Subcutaneous abdominal adipose tissue (tissue), 5 donors: Measurements from ENCODE around the gene TUBB4B.

ENCODE experiments used
- H3K27ac ChIP-seq: one replicate; pipeline ENCODE4 v1.7.0; 2013; ENCODE audit warnings: low read depth, mild to moderate bottlenecking, inconsistent platforms, low read length, moderate library complexity
- H3K27me3 ChIP-seq, 5 donors: one replicate each; pipeline ENCODE4 v1.7.0; 2013; ENCODE audit warnings: low read length in 5 of 5, inconsistent platforms in 1 of 5; ENCODE audit not compliant: control insufficient read depth in 5 of 5, insufficient read depth in 4 of 5
- H3K36me3 ChIP-seq, 5 donors: one replicate each; pipeline ENCODE4 v1.7.0; 2013; ENCODE audit warnings: low read length in 5 of 5; ENCODE audit not compliant: control insufficient read depth in 5 of 5, insufficient read depth in 5 of 5
- H3K4me1 ChIP-seq, 5 donors: one replicate each; pipeline ENCODE4 v1.7.0; 2013; ENCODE audit warnings: low read length in 5 of 5, mild to moderate bottlenecking in 3 of 5, moderate library complexity in 1 of 5; ENCODE audit not compliant: control insufficient read depth in 5 of 5, insufficient read depth in 5 of 5
- H3K4me3 ChIP-seq, 5 donors: one replicate each; pipeline ENCODE4 v1.7.0; 2013; ENCODE audit warnings: low read length in 5 of 5, low read depth in 1 of 5
- H3K9ac ChIP-seq, 5 donors: one replicate each; pipeline ENCODE4 v1.7.0; 2013; ENCODE audit warnings: low read length in 5 of 5, mild to moderate bottlenecking in 4 of 5, moderate library complexity in 3 of 5
- H3K9me3 ChIP-seq, 5 donors: one replicate each; pipeline ENCODE4 v1.7.0; 2013; ENCODE audit warnings: low read length in 5 of 5; ENCODE audit not compliant: control insufficient read depth in 5 of 5
- donor health status: healthy.
- donor health status: healthy.
- donor health status: healthy.
- donor health status: healthy.
- donor health status: healthy.

Gene TUBB4B

GRCh38 chr9:137244486-137245449 lies 3.7 kb downstream of the TUBB4B start:
- peaks cover 0 to 21% (median 19%) of the 10 kb centered on the region in 5 donors for H3K36me3 ChIP-seq
- no peak overlapping the region for H3K9ac ChIP-seq
- no peak overlapping the region for H3K4me3 ChIP-seq
- peaks cover 8 to 47% (median 25%) of the 10 kb centered on the region in 5 donors for H3K4me1 ChIP-seq
- peaks cover 0 to 3% (median 0%) of the 10 kb centered on the region in 5 donors for H3K27me3 ChIP-seq
- H3K9me3 ChIP-seq: no peaks in the 10 kb centered on the region
- H3K27ac ChIP-seq: no peak overlapping the region

GRCh38 chr9:137245450-137246421 lies 4.6 kb downstream of the TUBB4B start:
- Histone ChIP-seq H3K27me3 (peaks cover 0 to 3% (median 0%) of the 10 kb centered on the region in 5 donors), H3K9me3 (no peaks in the 10 kb centered on the region), H3K4me3 (no peak overlapping the region), H3K4me1 (peaks cover 8 to 50% (median 27%) of the 10 kb centered on the region in 5 donors), H3K36me3 (peaks cover 0 to 21% (median 19%) of the 10 kb centered on the region in 5 donors), H3K9ac (no peak overlapping the region), H3K27ac (no peak overlapping the region)

DNA sequence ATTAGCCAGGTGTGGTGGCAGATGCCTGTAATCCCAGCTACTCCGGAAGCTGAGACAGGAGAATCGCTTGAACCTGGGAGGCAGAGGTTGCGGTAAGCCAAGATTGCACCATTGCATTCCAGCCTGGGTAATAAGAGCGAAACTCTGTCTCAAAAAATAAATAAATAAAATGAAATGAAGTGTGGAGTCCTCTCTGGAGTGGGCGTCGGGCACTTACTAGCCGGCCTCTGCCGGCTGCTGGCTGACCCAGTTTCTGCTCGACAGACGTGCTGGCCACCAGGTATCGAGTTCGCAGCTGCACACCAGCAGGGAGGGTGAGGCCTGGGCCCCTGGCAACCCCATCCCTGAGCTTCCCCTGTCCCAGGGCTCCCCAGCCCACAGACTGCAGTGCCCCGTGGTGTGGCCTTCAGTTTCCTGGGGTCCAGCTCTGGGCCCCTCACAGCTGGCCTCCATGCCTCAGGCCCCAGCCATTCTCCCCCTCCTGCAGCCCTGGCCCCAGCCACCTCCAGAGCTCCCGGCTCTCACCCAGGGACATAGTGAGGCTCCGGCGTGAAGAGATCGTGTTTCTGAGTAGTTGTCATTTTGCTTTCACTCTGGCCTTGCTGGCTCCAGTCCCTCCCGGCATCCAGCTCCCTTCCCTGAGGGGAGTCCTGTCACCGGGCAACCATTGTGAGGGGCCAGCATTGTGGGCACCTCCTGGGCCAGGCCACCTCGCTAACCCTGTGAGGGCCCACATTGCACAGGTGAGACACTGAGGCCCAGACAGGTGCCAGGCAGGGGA lies 6.2 kb downstream of the TUBB4B start:
- Histone ChIP-seq H3K36me3 (peaks cover 0 to 16% (median 16%) of the 10 kb centered on the region in 5 donors), H3K27ac (no peak overlapping the region), H3K9ac (no peak overlapping the region), H3K9me3 (no peaks in the 10 kb centered on the region), H3K27me3 (peaks cover 0 to 3% (median 0%) of the 10 kb centered on the region in 5 donors), H3K4me1 (peaks cover 4 to 48% (median 24%) of the 10 kb centered on the region in 5 donors), H3K4me3 (no peak overlapping the region)

DNA sequence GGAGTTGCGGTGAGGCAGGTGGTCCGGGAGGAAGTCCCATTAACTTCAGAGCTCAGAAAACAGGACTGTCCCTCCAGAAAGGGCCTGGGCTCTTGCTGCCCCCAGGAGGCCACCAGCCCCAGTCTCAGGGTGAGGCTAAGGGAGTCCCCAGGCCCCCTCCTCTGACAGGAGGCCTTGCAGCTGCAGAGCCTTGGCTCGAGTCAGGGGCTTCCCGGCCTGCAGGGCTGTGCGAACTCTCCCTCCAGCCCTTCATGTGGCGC lies 6.8 kb downstream of the TUBB4B start:
- Histone ChIP-seq H3K27ac (no peak overlapping the region), H3K4me1 (peaks cover 0 to 43% (median 18%) of the 10 kb centered on the region in 5 donors), H3K36me3 (peaks cover 0 to 11% (median 10%) of the 10 kb centered on the region in 5 donors)

DNA sequence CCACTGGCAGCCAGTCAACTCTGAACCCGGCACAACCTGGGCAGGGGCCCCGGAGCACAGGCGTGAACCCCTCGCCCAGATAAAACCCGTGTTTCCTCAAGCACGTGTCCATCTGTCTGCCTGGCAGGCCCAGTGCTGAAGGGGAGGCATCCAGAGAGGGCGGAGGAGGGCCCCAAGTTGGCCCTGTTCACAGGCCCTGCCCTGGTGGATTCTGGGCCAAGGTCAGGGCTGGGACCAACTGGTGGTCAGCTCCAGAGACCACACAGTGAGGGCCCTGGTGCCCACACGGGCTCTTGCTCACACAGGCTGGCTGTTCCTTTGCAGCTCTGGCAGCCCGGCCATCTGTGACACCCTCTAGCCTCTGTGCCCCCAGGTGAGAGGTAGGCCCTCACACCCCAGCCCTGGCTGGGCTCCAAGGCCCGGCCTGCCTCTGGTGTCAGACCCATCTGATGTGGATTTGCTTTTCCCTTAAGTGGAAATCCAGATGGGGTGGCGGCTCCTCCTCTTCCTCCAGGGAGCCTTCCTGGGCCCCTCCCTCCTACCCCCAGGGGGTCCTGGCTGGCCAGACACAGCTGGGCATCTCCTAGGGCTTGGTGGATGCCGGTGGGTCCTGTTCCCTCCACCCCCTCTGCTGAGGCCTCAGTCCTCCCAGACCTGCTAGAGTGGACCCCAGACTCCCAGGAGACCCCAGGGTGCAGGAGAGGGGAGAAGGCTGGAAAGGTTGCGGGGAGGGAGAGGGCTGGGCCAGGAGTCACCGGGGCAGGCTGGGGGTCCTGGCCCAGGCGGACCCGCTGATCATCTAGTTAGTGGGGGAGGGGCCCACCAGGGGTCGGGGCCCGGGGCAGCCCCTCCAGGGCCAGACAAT lies 9.5 kb downstream of the TUBB4B start:
- Histone ChIP-seq H3K27me3 (peaks cover 0 to 2% (median 0%) of the 10 kb centered on the region in 5 donors), H3K27ac (no peak overlapping the region), H3K4me3 (no peak overlapping the region), H3K36me3 (no peaks in the 10 kb centered on the region), H3K4me1 (peaks cover 0 to 39% (median 26%) of the 10 kb centered on the region in 5 donors), H3K9ac (peak overlapping the region in 1 of 5 donors; percentile 31), H3K9me3 (no peaks in the 10 kb centered on the region)

More for the DNA sequence above, 6.8 kb downstream of the TUBB4B start:
- Histone ChIP-seq H3K9ac (no peak overlapping the region), H3K27me3 (peaks cover 0 to 3% (median 0%) of the 10 kb centered on the region in 5 donors), H3K9me3 (no peaks in the 10 kb centered on the region), H3K4me3 (no peak overlapping the region)

DNA sequence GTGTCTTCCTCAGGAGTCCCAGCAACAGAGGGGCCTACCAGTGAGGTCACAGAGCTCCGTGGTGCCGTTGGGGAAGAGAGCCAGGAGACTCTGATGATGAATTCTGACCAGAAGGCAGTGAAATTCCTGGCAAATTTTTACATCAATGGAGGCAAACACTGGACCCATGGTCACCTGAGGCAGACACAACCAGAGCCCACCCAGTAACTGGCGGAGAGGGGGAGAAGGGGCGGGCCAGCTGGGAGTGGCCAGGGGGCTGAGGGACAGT lies 10.0 kb downstream of the TUBB4B start, which contains the start of gene STPG3:
Gene STPG3, plus strand, starts transcription at position 93 of the 268 bp plus-strand sequence. Its CDS starts 1 bp downstream, at position 94.
- H3K27me3 ChIP-seq: no peaks in the 10 kb centered on the region
- peaks cover 2 to 45% (median 31%) of the 10 kb centered on the region in 5 donors for H3K4me1 ChIP-seq
- no peaks in the 10 kb centered on the region for H3K9me3 ChIP-seq
- H3K27ac ChIP-seq: no peak within 1 kb of the TSS
- no peak within 1 kb of the TSS for H3K4me3 ChIP-seq
- peaks cover 0 to under 1% (median 0%) of the 10 kb centered on the region in 5 donors for H3K36me3 ChIP-seq
- H3K9ac ChIP-seq: peak within 1 kb of the TSS in 1 of 5 donors; percentile 31

- no peak overlapping the region for H3K27ac ChIP-seq
- H3K36me3 ChIP-seq: peaks cover 0 to 6% (median 2%) of the 10 kb centered on the region in 5 donors
- H3K4me3 ChIP-seq: no peak overlapping the region
- H3K9ac ChIP-seq: no peak overlapping the region
- H3K9me3 ChIP-seq: no peaks in the 10 kb centered on the region
- peaks cover 6 to 51% (median 37%) of the 10 kb centered on the region in 5 donors for H3K4me1 ChIP-seq
- no peaks in the 10 kb centered on the region for H3K27me3 ChIP-seq
Measured at GRCh38 chr9:137251490-137252268, 10.6 kb downstream of the TUBB4B start.

DNA sequence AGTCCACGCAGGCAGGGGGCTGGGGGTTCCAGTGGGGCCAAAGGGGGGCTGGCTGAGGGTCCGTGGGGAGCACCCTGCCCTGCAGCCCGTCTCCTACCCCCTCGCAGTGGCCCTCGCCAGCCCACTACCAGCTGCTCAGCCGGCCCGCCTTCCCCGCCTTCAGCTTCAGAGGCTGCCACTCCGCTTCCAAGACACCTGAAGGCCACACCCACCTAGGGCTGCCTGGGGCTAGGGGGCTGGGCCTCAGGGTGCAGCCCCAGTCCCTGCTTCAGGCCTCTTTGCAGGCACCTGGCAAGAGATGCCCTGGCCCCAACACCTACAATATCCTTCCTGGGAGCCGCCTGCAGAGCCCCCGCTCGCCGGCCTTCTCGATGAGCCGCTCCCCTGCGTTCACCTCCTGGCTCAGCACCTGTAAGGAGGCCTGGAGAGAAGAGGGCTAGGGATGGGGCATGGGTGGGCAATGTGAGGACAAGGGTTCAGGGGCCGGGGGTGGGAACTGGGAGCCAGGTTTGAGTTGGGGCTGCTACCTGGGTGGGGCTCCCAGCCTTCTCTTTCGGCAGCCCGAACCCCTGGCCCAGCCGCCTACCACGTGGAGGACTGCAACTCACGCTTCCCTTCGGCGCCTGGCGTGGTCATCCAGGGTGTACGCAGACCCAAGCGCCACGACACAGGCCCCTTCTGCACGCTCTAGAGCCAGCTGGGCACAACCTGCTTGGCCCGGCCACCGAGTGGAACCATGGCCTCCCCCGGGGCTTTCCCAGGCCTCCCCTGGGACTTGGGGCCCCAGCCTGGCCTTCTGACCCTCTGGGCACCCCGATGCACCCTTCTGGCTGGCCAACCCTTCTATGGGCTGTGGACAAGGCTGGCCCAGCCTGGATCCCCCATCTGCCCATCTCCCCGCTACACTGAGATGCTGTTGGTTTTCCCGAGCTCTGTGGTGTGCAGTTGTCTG lies 11.7 kb downstream of the TUBB4B start:
- Histone ChIP-seq H3K27me3 (no peaks in the 10 kb centered on the region), H3K27ac (no peak overlapping the region), H3K4me1 (peaks cover 7 to 47% (median 38%) of the 10 kb centered on the region in 5 donors), H3K9me3 (no peaks in the 10 kb centered on the region), H3K36me3 (peaks cover 0 to 11% (median 6%) of the 10 kb centered on the region in 5 donors), H3K4me3 (no peak overlapping the region), H3K9ac (no peak overlapping the region)
